ENCODE measurements around the gene PRDM16.

PRDM16 gene

GRCh38 chr1:3192361-3192760 is 123.4 kb downstream of the PRDM16 start:
- DNase-seq = no peak

GRCh38 chr1:3192825-3193224 is 123.8 kb downstream of the PRDM16 start:
- DNase-seq = no peak

GRCh38 chr1:3193811-3194210 is 124.8 kb downstream of the PRDM16 start:
- DNase-seq = no peak

GRCh38 chr1:3194760-3195479 is 125.9 kb downstream of the PRDM16 start:
- no peak for DNase-seq

- DNase-seq = no peak
These were observed 126.4 kb downstream of the PRDM16 start for GRCh38 chr1:3195480-3195815.

GRCh38 chr1:3195966-3196515 is 127.0 kb downstream of the PRDM16 start:
- no peak for DNase-seq

GRCh38 chr1:3196577-3197245 is 127.7 kb downstream of the PRDM16 start:
- DNase-seq = no peak

GRCh38 chr1:3197781-3198316 is 128.8 kb downstream of the PRDM16 start:
- no peak for DNase-seq

GRCh38 chr1:3198371-3199271 is 129.6 kb downstream of the PRDM16 start:
- no peak for DNase-seq

GRCh38 chr1:3204725-3205124 is 135.7 kb downstream of the PRDM16 start:
- DNase-seq = no peak

- no peak for DNase-seq
These were observed 136.8 kb downstream of the PRDM16 start for GRCh38 chr1:3205815-3206214.

GRCh38 chr1:3206696-3207095 is 137.7 kb downstream of the PRDM16 start:
- no peak for DNase-seq

GRCh38 chr1:3207217-3207848 is 138.3 kb downstream of the PRDM16 start:
- DNase-seq = no peak

- DNase-seq = no peak
These were observed 139.8 kb downstream of the PRDM16 start for GRCh38 chr1:3208819-3209200.

GRCh38 chr1:3209201-3209600 is 140.2 kb downstream of the PRDM16 start:
- no peak for DNase-seq

- no peak for DNase-seq
These were observed 142.8 kb downstream of the PRDM16 start for GRCh38 chr1:3211582-3212375.

GRCh38 chr1:3212453-3213355 is 143.7 kb downstream of the PRDM16 start:
- DNase-seq = no peak

- no peak for DNase-seq
These were observed 144.7 kb downstream of the PRDM16 start for GRCh38 chr1:3213730-3214129.

GRCh38 chr1:3215198-3216014 is 146.4 kb downstream of the PRDM16 start:
- DNase-seq = no peak

- DNase-seq = no peak
These were observed 147.0 kb downstream of the PRDM16 start for GRCh38 chr1:3216015-3216391.
